Activated naive CD8-positive, alpha-beta T cell treated with anti-CD3 and anti-CD28 coated beads, Interleukin-2, amount 50 U/mL, for 16 hours (primary cell): ENCODE measurements around the gene MRPS34.

ENCODE experiments used
- DNase-seq: peaks from one replicate; pipeline ENCODE4 v3.0.0-alpha.2; 2020; ENCODE audit warnings: low read depth, low spot score

MRPS34 gene

DNA sequence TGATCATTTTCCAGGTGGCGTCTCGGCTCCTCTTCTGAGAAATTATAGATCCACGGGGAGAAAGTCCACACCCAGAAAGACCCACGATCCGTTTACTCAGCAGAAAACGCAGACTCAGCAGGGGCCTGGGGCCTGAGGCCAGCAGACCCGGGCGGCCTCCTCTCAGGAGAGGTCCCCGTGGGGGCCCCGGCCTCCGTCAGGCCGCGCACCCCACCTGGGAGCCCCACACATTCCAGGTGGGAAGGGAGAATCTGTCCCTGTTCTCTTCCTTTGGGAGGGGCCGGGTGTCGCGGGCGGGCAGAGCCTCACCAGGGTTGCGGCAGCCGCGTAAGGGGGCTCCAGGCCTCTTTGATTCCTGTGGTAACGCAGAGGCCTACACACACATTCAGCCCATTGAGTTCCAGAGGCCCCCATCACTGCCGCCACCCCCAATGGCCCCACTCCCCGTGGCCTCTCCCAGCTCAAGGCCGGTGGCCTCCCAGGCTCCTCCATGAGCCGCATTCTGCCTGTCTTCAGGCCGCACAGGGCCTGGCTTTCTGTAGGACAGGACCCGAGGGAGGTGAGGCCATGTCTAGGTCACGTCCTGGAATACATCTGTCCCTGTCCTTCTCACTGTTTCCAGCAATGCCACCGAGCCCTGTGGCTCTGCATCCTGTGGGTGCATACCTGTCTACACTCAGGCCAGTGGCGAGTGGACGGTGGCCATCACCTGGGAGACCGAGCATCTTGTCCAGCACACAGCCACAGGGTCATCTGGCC, 22.2 kb upstream of the MRPS34 start:
- no peak for DNase-seq

DNA sequence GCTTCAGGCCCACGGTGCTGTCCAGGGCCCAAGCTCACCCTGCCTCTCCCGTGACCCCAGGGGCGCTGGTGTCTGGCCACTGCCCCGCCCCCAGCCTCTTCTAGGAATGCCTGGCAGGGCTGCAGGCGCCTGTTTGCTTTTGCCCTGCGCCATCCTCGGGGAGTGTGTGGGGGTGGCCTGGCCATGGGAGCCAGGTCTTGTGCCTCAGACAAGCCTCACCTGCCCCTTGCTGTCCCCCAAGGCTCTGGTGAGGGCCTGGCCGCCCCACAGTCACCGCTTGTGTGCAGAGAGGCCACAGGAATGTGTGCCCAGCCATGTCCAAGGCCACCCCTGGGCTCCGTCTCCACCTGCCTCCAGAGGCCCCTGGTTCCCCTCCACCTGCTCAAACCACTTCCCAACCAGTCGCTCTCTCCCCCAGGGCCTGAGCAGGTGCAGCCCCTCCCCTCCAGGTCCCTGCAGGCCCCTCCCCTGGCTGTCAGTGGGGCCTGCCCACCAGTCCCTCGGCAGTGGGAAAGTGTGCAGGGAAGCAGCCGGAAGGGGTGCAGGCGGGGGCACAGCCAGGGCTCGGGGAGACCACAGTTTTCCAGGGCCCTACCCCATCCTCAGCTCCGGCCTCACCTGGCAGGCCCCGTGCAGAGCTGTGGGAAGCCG, 21.4 kb upstream of the MRPS34 start:
- DNase-seq = no peak

DNA sequence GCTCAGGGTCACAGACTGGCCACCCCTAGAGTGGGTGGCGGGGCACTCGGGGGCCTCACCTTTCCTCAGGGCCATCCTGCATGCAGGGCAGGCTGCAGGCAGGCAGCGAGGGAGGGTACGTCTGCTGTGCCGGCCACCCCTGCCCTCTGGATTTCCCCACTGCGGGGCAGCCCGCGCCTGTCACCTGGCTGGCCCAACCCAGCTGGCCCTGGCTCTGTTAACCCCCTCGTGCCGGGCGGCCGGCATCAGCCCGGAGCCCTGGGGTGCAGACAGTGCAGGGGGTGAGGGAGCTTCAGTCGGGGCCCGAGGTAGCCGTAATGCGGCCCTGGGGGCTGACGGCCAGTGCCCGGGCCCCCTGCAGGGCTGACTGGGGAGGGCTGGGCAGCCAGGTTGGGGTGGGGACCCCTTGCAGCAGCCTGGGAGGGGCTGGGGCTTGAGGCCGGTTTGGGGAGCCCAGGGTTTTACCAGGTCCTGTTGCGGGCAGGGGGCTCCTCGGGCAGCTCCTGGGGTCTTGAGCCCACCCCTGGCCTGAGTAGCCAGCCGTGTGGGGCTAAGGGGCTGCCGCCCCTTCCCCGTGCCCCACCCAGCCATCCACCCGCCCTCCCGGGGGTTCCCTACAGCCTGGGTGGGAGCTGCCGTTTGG, 20.8 kb upstream of the MRPS34 start, which contains the start of gene IGFALS:
Gene IGFALS (minus strand): TSS at position 128 of the 643 bp plus-strand sequence. CDS start 53 bp downstream, at position 75.
- DNase-seq = no peak

DNA sequence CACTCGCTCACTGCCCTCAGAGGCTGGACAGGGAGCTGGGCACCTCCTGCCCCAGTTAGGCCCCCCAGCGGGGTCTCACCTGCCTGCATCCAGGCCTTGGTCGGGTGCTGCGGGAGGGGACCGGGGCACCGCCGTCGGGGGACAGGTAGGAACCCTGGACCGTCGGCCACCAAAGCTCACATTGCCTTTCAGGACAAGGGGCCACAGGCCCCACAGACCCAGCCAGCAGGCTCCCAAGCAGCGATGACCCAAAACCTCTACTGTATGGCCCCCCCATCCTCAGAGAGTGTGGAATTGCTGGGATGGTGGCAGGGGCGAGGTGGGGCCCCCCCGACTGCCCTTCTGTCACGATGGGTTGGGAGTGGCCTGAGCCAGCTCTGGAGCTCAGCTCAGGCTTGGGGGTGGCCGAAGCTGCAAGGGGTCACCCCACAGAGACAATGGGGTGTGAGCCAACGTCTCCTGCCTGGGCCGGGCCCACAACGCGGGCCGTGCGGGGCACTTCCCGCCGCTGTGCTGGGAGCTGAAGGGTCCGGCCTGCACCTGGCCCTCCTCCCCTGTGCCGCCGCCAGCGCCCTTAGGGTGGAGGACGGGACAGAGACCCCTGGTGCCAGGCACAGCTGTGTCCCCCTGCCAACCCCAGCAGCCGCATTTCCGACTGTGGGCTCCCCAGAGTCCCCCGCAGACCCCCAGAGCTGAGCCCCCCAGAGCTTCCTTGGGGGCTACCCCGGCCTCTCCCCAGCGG, 20.1 kb upstream of the MRPS34 start:
- no peak for DNase-seq

DNA sequence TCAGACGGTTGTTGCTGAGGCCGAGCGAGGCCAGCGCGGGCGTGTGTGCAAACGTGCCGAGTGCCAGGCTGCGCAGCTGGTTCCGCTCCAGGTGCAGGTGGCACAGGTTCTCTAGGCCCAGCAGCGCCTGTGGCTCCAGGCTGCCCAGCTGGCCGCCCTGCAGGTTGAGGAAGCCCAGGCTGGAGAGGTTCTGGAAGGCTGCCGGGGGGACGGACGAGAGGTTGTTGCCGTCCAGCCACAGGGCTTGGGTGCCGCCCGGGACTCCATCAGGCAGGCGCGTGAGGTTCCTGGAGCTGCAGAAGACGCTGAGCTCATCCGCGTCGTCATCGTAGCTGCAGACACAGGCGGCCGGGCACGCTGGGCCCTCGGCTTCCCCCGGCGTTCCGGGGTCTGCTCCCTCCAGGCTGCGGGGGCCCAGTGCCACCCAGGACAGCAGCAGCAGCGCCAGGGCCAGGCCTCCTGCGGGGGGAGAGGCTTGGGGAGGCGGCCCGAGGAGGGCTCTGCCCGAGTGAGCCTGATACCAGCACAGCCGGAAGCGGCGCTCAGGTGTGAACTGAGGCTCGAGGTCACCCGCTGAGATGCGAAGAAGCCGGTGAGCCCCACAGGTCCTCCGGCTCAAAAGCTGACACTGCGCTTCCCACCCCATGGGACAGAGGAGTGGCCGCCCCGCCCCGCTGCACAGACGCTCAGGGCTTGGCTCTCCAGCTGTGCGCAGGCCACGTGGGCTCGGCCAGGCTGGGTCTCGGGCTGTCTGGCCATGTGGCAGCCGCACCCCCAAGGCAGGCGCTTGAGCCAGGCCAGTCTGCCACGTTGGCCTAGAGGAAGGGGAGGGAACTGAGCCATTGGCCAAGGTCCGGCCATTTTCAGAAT, 19.2 kb upstream of the MRPS34 start:
- no peak for DNase-seq

DNA sequence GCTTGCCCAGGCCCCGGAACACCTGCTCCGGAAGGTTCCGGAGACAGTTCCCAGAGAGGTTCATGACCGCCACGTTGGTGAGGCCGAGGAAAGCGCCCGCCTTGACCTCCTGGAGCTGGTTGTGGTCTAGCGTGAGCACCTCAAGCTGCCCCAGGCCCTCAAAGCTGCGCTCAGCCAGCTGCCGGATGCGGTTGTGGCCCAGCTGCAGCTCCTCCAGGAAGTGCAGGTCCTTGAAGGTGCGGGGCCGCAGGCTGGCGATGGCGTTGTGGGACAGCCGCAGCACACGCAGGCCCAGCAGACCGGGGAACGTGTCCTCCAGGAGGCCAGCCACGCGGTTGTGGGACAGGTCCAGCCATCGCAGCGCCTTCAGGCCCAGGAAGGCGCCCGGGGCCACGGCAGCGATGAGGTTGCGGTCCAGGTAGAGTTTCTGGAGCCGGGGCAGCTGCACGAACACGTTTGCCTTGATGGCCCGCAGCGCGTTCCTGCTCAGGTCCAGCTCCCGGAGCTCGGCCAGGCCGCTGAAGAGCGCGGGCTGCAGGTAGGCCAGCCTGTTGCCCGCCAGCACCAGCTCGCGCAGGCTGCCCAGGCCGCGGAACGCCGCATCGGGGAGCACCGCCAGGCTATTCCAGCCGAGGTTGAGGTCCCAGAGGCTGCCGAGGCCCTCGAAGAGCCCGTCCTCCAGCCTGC, 18.5 kb upstream of the MRPS34 start:
- DNase-seq = no peak

DNA sequence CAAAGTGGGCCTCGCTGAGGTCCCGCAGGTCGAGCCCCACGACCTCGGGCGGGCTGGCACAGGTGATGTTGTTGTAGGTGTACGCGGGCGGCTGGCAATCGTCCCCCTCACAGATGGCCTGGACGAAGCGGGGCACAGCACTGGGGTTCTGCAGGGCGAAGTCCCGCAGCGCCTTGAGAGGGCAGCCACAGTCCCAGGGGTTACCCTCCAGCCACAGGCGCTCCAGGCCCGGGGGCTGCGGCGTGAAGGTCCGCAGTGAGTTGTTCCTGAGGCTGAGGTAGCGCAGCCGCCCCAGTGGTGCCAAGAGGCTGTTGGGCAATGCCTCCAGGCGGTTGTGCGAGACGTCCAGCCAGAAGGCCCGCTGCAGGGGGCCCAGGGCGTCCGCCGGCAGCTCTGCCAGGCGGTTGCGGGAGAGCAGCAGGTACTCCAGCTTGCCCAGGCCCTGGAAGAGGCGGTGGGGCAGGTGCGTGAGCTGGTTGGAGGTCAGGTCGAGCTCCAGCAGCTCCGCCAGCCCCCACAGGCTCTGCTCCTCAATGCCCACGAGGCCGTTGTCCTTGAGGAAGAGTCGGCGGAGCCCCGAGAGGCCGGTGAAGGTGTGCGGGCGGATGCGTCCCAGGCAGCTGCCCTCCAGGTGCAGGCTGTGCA, 17.8 kb upstream of the MRPS34 start:
- DNase-seq = no peak

DNA sequence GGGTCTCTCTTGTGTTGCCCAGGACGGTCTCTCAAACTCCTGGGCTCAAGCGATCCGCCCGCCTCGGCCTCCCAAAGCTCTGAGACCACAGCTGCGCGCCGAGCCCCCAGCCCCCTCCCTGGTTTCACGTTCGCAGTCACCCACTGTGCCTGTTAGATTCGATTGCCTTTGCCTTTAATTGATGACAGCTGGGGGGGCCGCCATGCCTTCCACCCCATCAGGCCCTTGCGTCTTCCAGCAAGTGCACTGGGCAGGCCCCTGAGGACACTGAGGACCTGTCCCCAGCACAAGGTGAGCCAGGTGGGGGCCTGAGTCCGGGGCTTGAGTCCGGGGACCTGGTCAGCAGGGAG, 17.3 kb upstream of the MRPS34 start:
- no peak for DNase-seq

DNA sequence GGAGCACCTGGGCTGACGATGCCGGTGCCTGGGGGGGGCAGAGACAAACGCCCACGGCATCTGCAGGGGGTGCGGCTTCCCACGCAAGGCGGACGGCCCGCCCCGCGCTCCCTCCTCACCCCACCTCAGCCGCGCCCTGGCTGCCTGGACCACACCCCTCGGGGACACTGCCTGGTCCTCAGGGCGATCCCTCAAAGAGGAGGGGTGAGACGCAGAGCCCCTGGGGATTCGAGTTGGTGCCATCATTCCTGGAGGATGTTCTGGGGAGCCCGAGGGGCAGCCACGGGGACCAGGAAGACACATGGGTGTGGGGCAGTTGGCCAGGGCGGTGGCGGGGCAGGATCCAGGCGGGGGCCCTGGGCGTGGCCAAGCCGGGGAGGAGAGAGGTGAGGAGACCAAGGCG, 16.7 kb upstream of the MRPS34 start:
- DNase-seq = no peak

DNA sequence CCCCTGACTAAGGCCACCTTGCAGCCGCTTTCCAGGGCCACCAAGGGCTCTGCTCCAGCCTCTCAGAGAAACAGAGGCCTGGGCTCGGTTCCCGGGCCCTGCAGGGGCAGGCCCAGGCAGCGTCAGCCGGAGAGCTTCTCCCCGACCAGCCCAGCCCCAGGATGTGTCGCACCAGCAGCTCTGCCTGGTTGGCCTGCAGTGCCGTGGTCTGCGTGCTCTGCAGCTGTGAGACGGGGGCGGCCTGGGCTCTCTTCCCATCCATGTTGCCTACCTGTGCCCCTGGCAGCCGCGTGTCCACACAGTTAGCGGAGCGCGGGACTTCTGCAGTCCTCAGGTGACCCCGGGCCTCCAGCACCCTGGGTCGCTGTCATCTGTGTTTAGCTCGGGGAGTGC, 15.8 kb upstream of the MRPS34 start:
- DNase-seq = no peak

DNA sequence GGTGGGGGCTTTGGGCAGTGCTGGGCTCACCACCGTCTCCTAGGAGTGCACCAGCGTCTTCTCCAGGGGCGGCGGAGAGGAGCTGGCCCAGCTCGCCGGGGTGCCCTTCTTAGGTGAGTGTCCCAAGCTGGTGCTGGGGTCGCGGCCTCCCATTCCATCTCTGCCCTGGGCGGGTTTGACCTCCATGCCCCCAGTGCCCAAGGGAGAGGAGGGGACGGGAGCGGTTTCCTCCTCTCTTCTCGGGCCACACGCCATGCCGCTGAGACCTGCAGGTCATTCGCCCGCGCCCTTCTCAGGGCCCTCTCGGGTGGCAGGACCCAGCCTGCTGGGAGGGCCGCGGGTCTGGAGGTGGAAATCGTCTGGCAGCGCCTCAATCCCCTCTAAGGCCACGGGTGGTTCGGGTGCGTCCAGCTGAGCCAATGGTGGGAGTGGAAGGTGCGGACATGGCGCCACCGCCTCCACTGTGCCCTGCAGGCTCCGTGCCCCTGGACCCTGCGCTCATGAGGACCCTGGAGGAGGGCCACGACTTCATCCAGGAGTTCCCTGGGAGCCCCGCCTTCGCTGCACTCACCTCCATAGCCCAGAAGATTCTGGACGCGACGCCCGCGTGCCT, 15.3 kb upstream of the MRPS34 start:
- DNase-seq = no peak

DNA sequence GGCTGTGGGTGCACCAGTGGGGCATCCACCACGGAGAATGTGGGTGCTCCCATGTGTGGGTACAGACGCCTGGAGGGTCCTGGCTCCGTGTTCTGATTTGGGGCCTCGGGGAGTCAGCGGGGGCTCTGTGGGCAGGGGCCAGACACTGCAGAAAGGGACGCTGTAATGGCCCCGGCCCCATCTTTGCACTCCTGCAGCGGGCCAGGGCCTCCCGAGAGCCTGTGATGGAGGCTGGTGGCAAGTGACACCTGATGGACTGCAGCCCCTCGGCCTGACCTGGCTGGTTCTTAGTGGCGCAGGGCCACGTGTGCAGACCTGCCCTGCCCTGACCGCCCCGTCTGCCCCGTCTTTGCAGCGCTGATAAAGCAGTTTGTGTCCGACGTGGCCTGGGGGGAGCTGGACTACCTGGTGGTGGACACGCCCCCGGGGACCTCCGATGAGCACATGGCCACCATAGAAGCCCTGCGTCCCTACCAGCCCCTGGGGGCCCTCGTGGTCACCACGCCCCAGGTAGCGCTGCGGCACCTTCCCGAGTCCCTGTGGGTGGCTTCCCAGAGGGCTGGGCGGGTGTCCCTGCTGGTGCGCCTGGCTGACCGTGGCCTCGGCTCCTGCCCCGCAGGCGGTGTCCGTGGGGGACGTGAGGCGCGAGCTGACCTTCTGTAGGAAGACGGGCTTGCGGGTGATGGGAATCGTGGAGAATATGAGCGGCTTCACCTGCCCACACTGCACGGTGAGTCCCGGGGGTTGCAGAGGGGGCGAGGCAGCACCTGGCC, 14.6 kb upstream of the MRPS34 start:
- DNase-seq = no peak

DNA sequence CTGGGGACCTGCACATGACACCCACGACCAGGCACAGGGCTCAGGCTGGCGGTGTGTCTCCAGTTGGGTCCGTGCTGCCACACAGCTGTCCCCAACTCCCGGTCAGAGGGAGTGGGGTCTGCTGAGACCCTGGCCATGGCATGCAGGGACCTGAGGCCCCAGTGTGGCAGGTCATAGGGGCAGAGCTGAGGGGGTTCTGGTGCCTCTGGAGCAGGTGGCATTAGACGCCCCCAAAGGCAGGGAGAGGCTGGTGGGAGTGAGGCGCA, 14.1 kb upstream of the MRPS34 start:
- no peak for DNase-seq

DNA sequence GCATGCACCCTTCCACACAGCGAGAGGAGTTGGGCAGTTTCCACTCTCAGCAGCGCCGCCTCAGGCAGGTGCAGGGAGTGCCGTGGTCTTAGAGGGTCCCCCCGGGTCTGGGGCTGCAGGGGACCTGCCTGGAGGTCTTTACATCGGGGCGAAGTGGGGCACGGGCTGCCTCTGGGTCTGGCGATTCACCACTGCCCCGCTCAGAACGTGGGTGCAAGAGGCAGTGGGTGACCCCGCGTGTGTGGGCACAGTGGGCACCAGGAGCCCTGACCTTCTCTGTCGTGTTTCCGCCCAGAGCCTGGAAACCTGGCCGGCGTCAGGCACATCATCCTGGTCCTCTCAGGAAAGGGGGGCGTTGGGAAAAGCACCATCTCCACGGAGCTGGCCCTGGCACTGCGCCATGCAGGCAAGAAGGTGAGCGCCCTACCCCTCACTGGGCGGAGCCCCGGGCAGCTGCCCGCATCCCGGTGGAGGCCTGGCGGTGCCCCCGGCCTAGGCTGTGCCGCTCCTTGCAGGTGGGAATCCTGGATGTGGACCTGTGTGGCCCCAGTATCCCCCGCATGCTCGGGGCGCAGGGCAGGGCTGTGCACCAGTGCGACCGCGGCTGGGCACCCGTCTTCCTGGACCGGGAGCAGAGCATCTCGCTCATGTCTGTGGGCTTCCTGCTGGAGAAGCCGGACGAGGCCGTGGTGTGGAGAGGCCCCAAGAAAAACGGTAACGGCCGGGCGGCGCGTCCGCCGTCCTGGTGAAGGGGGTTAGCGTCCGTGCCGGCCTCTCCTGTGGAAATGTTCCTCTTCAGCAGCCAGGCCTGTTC, 13.5 kb upstream of the MRPS34 start:
- no peak for DNase-seq

DNA sequence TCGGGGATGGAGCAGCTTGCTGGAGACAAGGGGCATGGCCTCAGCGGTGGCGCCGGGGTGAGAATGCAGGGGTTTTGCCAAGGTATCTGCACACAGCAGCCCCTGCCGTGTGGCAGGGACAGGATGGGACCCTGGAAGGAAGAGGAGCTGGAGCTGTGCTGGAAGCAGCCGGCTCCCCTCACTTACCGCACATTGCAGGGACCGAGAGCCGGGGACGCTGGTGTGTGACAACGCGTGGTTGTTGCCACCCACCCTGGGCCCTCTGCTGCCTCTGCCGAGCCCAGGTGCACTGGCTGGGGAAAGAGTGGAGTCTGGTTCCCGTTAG, 12.9 kb upstream of the MRPS34 start:
- DNase-seq = no peak

DNA sequence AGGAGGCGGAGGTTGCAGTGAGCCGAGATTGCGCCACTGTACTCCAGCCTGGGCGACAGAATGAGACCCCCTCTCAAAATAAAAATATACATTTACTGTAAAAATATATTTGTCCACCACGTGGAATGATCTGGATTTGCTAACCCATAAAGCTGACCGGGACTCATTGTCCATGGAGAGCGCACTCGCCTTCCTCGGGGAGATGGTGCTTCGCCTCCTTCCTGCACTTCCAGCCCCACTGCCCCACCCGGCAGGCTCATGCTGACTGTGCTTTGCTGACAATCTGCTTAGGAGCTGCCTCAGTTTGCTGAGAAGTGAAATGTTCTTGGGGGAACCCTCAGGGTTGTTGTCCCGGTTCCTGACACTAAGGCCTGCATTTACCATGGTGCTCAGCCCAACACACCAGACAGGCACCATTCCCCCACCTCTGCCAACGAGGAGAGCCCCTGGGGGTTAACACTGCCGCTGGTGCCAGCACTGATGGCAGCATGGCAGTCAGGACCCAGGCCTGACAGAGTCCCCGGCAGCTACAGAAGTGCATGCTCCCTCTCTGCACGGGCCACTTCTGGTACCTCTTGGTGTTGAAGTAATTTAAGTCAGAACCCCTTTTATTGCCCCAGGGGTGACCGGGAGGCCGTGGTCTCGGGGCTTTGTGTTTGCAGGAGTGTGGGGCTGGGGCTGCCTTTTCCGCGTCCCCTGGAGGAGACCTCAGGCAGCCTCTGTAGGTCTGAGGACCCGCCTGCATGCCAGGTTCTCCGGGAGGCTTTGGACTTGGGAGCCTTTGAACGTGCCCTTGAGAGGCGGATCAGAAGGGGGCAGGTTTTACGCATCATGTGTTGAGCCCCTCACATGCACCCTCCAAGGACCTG, 12.3 kb upstream of the MRPS34 start:
- DNase-seq = no peak

DNA sequence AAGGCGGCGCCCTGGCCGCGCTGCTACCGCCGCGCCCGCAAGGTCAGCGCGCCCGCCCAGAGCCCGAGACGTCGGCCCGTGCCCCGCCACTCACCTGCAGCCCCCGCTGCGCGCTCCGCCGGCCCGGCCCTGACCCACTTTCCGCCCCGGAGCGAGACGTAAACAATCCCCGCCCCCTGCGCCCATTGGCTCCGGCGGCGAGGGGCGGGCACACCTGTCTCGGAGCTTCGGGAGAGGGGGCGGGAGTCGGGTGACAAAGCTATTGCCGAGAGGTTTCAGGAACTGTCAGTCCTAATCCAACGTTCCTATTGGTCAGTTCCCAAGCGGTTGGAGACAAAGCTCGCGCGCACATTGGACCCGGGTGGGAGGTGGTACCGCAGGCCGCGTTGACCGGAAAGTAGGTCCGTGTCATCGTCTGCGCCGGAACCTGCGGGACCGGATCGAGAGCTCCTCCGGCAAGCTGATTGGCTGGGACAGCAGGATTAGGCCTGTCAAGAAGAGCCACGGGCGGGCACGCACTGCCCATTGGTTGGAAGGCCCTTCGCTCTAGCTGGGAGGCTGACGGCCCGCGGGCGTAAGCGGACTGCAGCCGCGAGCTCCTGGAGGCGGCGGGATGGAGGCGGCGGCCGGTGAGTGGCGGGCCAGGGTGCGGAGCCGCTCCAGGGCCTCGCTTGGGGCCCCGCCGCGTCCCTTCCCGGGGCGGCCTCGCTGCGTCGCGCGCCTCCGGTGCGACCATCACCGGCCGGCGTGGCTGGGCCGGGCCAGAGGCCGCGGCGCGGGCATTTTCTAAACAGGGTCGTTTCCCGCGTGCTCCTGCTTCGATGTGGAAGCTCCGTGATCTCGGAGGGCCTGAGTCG, 9.7 kb upstream of the MRPS34 start, which contains the start of the genes NUBP2 and SPSB3:
Gene NUBP2 (plus strand): TSS at position 553 of the 857 bp plus-strand sequence. CDS start 61 bp downstream, at position 614.
Gene SPSB3 (minus strand): TSS at position 164 of the 857 bp plus-strand sequence. CDS start 1,088 bp downstream, outside the sequence.
- peak; percentile 95 for DNase-seq
